Kidney (tissue), 14 donors: Measurements from ENCODE around the gene PTPRM. TPM values are rescaled to one million over a fixed set of nuclear protein-coding genes. Genes with fewer than 3 reads are reported as not detected.

Experiments
- DNase-seq, 5 donors: peaks; one replicate each; pipeline ENCODE4 v3.0.0-alpha.2; 2013 to 2020
- FAIRE-seq: peaks from 2 replicates; lab custom pipeline; 2012; peaks lifted over from hg19 to GRCh38; lab: Jason Lieb, UNC
- H3K27ac ChIP-seq, 2 donors: one replicate each; pipeline ENCODE4 v1.7.0; 2013; ENCODE audit warnings: low read depth in 2 of 2, low read length in 2 of 2, inconsistent platforms in 1 of 2
- H3K27me3 ChIP-seq: one replicate; pipeline ENCODE4 v1.7.1; 2013; ENCODE audit warnings: low read length, inconsistent platforms; ENCODE audit not compliant: control insufficient read depth, insufficient read depth
- H3K36me3 ChIP-seq, 3 donors: one replicate each; pipeline versions ENCODE4 v1.7.0 to v1.7.1; 2013; ENCODE audit warnings: low read length in 3 of 3, control low read depth in 1 of 3, inconsistent platforms in 1 of 3; ENCODE audit not compliant: insufficient read depth in 3 of 3, control insufficient read depth in 2 of 3
- H3K4me1 ChIP-seq, 3 donors: one replicate each; pipeline versions ENCODE4 v1.7.0 to v1.7.1; 2013; ENCODE audit warnings: low read length in 3 of 3, inconsistent platforms in 1 of 3, low read depth in 1 of 3; ENCODE audit not compliant: control insufficient read depth in 2 of 3, insufficient read depth in 2 of 3
- H3K4me3 ChIP-seq, 3 donors: one replicate each; pipeline versions ENCODE4 v1.7.0 to v1.8.1; 2013; ENCODE audit warnings: low read length in 3 of 3, control low read depth in 1 of 3, inconsistent platforms in 1 of 3
- H3K9ac ChIP-seq, 3 donors: one replicate each; pipeline versions ENCODE4 v1.7.0 to v1.7.1; 2013; ENCODE audit warnings: low read length in 3 of 3, control low read depth in 1 of 3, inconsistent platforms in 1 of 3
- H3K9me3 ChIP-seq, 3 donors: one replicate each; pipeline versions ENCODE4 v1.7.0 to v1.7.1; 2013; ENCODE audit warnings: low read length in 3 of 3, control low read depth in 1 of 3, inconsistent platforms in 1 of 3; ENCODE audit not compliant: control insufficient read depth in 2 of 3, insufficient read depth in 1 of 3
- CTCF ChIP-seq: IDR thresholded peaks from 3 replicates; pipeline ENCODE4 v1.5.1; 2012; ENCODE audit warnings: mild to moderate bottlenecking, moderate library complexity, borderline replicate concordance; ENCODE audit not compliant: insufficient read depth; ENCODE audit errors: extremely low read depth
- intact Hi-C: fragments of 100-400 bp; cut with DNase I; formaldehyde crosslinking; loops from one replicate; pipeline ENCODE4 v1.11.1; 2022
- polyA plus RNA-seq: library from polyadenylated mRNA; stranded (reverse); fragments of 350-450 nt; fragmentation: Illumina TruSeq; extraction: RNeasy Lipid Tissue Mini Kit (QIAGEN cat#74804); gene quantifications from one replicate; pipeline ENCODE4 v1.2.3, GENCODE V29; 2014; ENCODE audit warnings: low read depth, low replicate concordance; ENCODE audit not compliant: insufficient read depth
- total RNA-seq: library from RNA; stranded (reverse); fragmentation: NEBNext Ultra II Directional; extraction: Animal tissue kit (Norgen Biotek cat#: 25700); gene quantifications from one replicate; pipeline ENCODE4 v1.2.1, GENCODE V29; 2021
- donor health status: control.
- donor health status: control.
- donor health status: control.
- donor health status: control.
- donor health status: control.
- donor health status: DM: yes; HTN: yes; CAD: no.
- donor health status: Normal renal cell carcinoma (clear cell type).

Gene PTPRM
- total and polyA plus RNA-seq, 2 donors from 2014 or later = 52.4 to 98.9 TPM

- H3K4me3 ChIP-seq = no peak overlapping the region
- H3K27me3 ChIP-seq = no peaks in the 10 kb centered on the region
- FAIRE-seq = no peak
- TF ChIP-seq CTCF = no peak
- peaks cover 0 to 5% (median 0%) of the 10 kb centered on the region in 3 donors for H3K36me3 ChIP-seq
- no peak overlapping the region for H3K9ac ChIP-seq
- H3K4me1 ChIP-seq = no peaks in the 10 kb centered on the region
- H3K9me3 ChIP-seq = no peaks in the 10 kb centered on the region
- intact Hi-C loops = no loop called here
- H3K27ac ChIP-seq = no peak overlapping the region
- DNase-seq = no peak
Observed at GRCh38 chr18:8248576-8248975, 681.5 kb downstream of the PTPRM start.

DNA sequence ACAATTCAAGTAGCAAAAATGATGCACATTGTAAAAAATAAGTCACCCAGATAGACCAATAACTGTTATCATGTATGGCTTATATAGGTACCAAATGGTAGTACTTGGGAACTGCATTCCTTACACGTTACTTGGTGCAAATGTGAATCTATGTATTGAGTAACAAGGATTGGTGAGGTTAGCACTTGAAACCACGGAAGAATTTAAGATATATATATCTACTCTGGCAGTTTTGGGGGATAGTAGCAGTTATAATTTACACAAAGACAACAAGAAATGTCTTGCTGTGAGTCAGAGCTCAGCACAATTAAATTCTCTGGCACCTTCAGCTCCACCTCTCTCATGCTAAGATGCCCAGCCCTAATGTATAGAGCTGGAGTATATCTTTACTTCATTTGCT is 682.7 kb downstream of the PTPRM start:
- Histone ChIP-seq H3K27ac (no peak overlapping the region), H3K9ac (no peak overlapping the region), H3K4me1 (no peaks in the 10 kb centered on the region), H3K27me3 (no peaks in the 10 kb centered on the region), H3K36me3 (peaks cover 0 to 3% (median 0%) of the 10 kb centered on the region in 3 donors), H3K9me3 (no peaks in the 10 kb centered on the region), H3K4me3 (no peak overlapping the region)
- intact Hi-C loops = no loop called here
- no peak for TF ChIP-seq CTCF
- no peak for DNase-seq
- no peak for FAIRE-seq

- no peak overlapping the region for H3K4me3 ChIP-seq
- peaks cover 0 to 2% (median 0%) of the 10 kb centered on the region in 3 donors for H3K36me3 ChIP-seq
- H3K4me1 ChIP-seq = no peaks in the 10 kb centered on the region
- no peaks in the 10 kb centered on the region for H3K27me3 ChIP-seq
- DNase-seq = no peak
- H3K9ac ChIP-seq = no peak overlapping the region
- H3K9me3 ChIP-seq = no peaks in the 10 kb centered on the region
- intact Hi-C loops = no loop called here
- no peak overlapping the region for H3K27ac ChIP-seq
- no peak for FAIRE-seq
- no peak for TF ChIP-seq CTCF
Observed at GRCh38 chr18:8252371-8252770, 685.3 kb downstream of the PTPRM start.

DNA sequence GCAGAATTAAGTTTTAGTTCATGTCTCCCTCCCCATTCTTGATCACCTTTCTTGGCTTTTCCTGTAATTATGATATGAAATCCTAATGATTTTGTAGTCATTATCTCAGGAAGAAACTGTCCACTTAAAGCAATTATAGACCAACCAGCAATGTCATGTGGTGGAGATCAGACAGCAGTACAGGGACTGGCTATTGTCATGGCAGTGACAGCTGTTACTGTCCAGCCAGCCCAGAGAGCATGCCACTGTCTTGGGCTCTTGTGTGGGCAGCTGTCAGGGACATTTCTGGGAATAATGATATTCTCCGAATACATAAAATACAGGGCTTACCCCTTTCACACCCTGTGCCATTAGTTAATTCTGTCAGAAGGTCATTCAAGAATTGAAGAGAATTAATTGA is 686.8 kb downstream of the PTPRM start:
- no peak overlapping the region for H3K9ac ChIP-seq
- H3K36me3 ChIP-seq = peaks cover 0 to 4% (median 0%) of the 10 kb centered on the region in 3 donors
- no peaks in the 10 kb centered on the region for H3K27me3 ChIP-seq
- FAIRE-seq (no peak), DNase-seq (no peak)
- H3K27ac ChIP-seq = no peak overlapping the region
- H3K4me1 ChIP-seq = no peaks in the 10 kb centered on the region
- H3K9me3 ChIP-seq = no peaks in the 10 kb centered on the region
- no peak overlapping the region for H3K4me3 ChIP-seq
- intact Hi-C loops = no loop called here
- no peak for TF ChIP-seq CTCF
